HG02588 (cell line): ENCODE measurements around the gene NTS.

Experiments used
- ATAC-seq: cut with Tn5 transposase; IDR thresholded peaks from one replicate; pipeline ENCODE4 v1.9.1; 2021; ENCODE audit warnings: mild to moderate bottlenecking, moderate library complexity; ENCODE audit not compliant: unreplicated experiment

The NTS gene, protein sequence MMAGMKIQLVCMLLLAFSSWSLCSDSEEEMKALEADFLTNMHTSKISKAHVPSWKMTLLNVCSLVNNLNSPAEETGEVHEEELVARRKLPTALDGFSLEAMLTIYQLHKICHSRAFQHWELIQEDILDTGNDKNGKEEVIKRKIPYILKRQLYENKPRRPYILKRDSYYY

GRCh38 chr12:85874031-85874461 is at the start of gene NTS:
TSS of gene NTS (plus strand) at chr12:85874295. CDS start at chr12:85874404, 109 bp downstream.
- peak; percentile 69 for ATAC-seq

GRCh38 chr12:85825746-85826145 is 48.3 kb upstream of the NTS start:
- ATAC-seq = no peak

- ATAC-seq = no peak
Observed at GRCh38 chr12:85828576-85828975, 45.5 kb upstream of the NTS start.

DNA sequence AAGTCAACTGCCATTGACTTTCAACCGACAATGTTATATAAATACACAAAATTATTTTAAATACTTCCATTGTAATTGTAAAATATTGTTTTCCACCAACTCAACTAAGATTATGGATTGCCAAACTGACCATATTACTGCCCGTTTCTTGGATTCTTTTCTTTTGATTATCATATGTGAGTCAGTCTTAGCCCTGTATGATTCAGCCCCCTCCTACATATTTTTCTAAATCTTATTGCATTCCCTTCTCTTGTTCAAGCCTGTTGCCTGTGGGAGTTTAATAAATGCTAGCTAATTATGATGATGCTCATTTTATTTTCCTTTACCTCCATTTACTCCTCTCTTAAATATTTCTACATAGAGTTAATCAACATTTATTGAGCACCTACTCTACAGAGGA is 44.7 kb upstream of the NTS start:
- ATAC-seq = no peak

DNA sequence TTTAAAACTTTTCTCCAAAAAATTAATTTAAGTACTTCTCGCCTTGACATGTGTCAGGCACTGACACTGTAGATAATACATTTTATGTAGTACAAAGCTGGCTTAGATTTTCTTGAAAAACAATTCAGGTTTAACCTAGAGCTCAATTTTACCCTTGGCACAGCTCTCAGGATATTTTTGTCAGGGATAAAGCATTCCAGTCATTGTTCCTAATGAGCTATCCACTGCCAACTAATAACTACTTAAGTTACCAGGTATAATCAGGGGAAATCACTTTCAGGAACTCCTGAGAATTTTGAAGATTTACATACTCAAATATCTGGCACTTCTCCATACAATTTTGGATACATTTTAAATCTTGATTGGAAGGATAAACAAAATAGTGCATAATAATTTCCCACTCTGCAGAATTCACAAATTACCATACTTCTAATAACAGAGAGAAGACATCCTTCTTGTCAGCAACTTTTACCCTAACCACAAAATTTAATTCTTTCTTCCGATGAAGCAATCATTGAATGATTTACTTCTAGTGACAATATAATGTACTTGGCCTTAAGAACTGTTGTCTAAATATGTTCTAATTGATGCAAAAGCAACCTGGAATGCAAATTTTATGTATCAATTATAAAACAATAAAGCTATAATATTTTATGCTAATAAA is 42.6 kb upstream of the NTS start:
- ATAC-seq = no peak

- no peak for ATAC-seq
Observed at GRCh38 chr12:85833579-85833978, 40.5 kb upstream of the NTS start.

GRCh38 chr12:85834378-85834777 is 39.7 kb upstream of the NTS start:
- no peak for ATAC-seq

DNA sequence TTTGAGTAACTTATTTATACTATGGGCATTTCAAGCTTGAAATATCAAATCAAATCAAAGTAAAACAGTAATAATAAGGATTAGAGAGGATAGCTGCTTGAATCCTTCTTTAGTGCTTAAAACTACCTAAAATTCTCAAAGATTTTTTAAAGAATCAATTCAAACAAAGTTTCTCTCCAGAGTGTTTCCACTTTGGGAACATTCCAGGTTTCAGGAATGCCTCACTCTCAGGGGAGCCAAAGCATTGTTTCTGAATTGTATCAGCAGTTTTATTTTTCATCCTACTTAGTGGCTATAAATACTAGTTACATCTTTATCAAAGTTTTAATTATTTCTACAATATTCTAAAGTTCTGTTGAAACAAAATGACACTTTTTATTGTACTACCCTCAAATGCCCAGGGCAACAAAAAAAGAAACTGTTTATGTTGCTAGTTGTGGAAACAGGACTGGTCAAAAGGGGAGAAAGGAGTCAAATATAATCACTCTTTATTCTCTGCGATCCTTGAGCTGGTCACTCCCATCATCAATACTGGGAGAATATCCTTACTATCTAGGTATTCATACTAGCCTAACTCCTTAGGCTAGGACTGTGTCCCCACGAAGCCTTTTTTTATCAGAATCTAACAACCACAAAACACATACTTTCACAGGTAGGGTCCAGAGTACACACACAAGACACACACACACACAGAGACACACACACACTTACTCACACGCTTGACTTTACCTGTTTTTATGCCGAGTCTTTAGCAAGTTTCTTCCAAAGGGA is 38.5 kb upstream of the NTS start:
- no peak for ATAC-seq

GRCh38 chr12:85836197-85837090 is 37.7 kb upstream of the NTS start, which contains the start of gene RASSF9:
TSS of gene RASSF9 (minus strand) at chr12:85836409. CDS start at chr12:85836201, 208 bp downstream.
- no peak for ATAC-seq

DNA sequence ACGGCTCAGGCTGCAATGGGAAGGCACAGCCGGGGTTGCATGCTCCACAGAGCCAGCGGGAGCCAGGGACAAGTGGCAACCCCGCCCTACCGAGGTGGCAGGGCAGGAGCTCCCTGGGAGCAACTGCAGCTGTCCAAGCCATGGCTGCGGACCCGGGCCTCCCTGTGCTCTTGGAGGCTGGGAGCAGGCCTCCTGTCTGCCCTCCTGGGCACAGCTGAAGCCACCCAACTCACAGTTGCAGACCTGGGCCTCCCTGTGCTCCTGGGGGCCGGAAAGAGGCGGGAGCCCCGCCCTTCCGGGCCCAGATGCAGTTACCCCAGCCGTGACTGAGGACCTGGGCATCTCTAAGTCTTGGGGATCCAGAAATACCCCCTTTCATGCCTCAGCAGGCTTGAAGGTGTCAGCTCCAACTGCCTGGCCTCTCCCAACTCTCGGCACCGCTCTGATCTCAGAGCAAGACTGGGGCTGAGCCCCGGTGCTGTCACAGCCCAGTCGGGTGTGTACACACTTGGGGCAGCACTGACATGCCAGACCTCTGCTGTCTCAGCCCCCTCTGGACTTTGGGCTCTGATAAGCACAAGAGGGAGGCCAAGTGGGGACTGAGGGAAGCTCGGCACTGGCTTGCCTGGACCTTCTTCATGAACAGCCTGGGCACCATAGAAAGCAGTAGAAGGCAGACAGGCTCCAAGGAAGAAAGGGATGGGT is 30.3 kb upstream of the NTS start:
- ATAC-seq = no peak

DNA sequence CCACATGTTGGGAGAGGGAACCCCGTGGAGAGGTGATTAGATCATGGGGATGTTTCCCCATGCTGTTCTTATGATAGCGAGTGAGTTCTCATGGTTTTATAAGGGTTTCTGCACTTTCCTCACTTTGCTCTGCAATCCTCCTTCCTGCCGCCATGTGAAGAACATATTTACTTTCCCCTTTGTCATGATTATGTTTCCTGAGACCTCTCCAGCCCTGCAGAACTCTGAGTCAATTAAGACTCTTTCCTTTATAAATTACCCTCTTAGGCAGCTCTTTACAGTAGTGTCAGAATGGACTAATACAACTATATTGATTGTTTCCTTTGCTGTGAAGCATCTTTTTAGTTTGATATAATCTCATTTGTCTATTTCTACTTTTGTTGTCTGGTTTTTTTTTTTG is 24.8 kb upstream of the NTS start:
- no peak for ATAC-seq

DNA sequence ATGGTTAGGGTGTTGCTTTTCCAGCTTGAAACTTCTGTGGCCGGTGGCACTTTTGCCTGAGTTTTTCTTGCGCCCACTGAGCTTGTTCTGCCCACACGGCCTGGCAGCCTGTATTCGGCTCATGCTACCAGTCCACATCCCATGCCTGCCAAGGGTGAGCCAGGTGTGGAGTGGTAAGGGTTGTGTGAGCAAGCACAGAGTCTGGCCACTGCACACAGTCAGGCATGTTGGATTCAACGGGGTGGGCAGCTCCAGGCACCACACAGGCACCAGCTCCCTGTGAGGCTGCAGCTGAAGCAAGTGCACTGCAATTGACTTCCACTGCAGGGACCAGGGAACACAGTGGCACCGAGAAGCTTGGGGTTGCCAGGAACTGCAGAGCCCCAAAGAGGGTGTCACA is 18.8 kb upstream of the NTS start:
- no peak for ATAC-seq

GRCh38 chr12:85856966-85857365 is 17.1 kb upstream of the NTS start:
- ATAC-seq = no peak

GRCh38 chr12:85865890-85866289 is 8.2 kb upstream of the NTS start:
- ATAC-seq = no peak

GRCh38 chr12:85866986-85867776 is 6.9 kb upstream of the NTS start:
- peak; percentile 88 for ATAC-seq

GRCh38 chr12:85872497-85873091 is 1.5 kb upstream of the NTS start:
- ATAC-seq = peak; percentile 84

DNA sequence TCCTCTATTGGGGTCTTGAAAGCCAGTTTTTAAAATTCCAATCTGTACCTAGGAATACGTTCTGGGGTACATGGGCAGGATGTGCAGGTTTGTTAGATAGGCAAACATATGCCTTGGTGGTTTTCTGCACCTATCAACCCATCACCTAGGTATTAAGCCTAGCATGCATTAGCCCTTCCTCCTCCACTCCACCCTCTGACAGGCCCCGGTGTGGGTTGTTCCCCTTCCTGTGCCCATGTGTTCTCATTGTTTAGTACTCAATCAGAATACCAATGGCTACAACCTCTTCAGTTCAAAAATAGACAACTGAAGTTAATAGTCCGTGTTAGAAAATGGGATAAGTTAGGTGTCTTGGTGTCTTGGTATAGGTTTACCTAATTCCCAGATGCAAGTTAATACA is 3.4 kb downstream of the NTS start:
- ATAC-seq = no peak

DNA sequence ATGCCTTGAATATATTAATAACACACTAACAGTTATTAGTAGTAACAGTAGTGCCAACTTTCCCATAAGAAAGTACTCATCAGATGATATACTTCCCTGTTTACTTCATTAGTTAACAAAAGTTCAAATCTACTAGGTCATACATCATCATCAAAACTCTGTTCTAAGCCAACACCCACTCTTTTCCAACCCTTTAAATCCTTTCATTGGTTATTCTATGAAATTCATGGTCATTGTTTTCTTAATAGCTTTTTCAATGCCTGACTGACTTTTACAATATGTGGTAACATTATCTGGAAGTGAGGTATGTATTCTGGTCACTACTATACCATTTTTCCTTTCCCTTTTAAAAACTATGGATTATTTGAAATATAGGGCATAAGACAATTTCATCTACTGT is 9.7 kb downstream of the NTS start:
- ATAC-seq = no peak

DNA sequence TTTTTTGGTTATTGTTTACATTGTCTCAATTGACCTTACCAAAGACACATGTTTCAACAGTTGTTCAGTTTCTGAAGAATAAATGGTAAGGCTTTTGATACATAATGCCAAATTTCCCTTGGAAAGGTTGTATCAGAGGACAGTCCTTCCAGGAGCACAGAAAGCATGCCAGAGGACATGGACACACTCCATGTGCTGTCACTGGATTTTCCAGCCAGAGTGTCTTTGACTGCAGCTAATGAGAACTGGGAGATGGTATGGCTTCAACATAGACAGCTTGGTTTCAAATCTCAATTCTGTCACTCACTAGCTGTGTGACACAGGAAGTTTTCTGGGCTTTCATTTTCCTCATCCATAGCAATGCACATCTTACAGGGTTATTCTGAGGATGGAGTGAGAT is 20.6 kb downstream of the NTS start:
- ATAC-seq = no peak
